GM10248 (cell line): ENCODE data around the gene GET4.

ENCODE experiments used
- CTCF ChIA-PET: fragments of 300-600 bp; sonication (Branson Sonifier 250); formaldehyde crosslinking; extraction: SDS; loops from one replicate; lab custom pipeline; 2021; ENCODE audit warnings: antibody characterized with exemption; lab: Yijun Ruan, JAX
- POLR2A ChIA-PET: fragments of 350-650 bp; sonication (Branson Sonifier 250); formaldehyde crosslinking; extraction: SDS; loops from one replicate; lab custom pipeline; 2020; ENCODE audit warnings: antibody characterized with exemption; lab: Yijun Ruan, JAX
- DNase-seq: peaks from one replicate; pipeline ENCODE4 v3.0.0; 2012; ENCODE audit errors: extremely low spot score
- TF ChIP-seq, protein P1 (sequence below): IDR thresholded peaks from 2 replicates; pipeline ENCODE4 v1.5.1; 2012; ENCODE audit warnings: mild to moderate bottlenecking, low read depth; ENCODE audit errors: extremely low read depth, missing control alignments, control extremely low read depth

The GET4 gene

DNA sequence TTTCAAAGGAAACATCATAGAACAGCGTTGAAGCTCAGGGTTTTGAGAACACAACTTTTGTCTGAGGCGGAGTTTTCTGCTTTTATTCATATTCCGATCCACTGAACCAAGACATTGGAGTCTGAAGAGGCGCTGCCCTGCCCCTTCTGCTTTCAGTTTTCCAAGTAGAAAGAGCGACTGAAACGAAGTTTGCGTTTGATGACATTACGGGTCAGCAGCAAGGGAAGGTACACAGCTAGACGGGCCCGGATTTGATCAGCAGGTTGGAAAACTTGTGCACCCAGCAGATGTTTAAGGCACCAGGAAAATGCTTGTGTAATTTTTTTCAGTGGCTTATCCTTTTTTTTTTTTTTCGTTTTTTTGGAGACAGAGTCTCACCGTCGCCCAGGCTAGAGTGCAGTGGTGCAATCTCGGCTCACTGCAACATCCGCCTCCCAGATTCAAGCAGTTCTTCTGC, 43.4 kb upstream of the GET4 start:
- POLR2A ChIA-PET, result no interaction called here
- TF ChIP-seq, protein P1, sequence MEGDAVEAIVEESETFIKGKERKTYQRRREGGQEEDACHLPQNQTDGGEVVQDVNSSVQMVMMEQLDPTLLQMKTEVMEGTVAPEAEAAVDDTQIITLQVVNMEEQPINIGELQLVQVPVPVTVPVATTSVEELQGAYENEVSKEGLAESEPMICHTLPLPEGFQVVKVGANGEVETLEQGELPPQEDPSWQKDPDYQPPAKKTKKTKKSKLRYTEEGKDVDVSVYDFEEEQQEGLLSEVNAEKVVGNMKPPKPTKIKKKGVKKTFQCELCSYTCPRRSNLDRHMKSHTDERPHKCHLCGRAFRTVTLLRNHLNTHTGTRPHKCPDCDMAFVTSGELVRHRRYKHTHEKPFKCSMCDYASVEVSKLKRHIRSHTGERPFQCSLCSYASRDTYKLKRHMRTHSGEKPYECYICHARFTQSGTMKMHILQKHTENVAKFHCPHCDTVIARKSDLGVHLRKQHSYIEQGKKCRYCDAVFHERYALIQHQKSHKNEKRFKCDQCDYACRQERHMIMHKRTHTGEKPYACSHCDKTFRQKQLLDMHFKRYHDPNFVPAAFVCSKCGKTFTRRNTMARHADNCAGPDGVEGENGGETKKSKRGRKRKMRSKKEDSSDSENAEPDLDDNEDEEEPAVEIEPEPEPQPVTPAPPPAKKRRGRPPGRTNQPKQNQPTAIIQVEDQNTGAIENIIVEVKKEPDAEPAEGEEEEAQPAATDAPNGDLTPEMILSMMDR, result no peak
- CTCF ChIA-PET, result interaction anchor here (0.7 to 1.7 kb wide), 5 partner anchors 10 to 42 kb away, joined by 3 to 4 read pairs (median 4); no protein-coding TSS in a partner anchor

GRCh38 chr7:833601-834258, 42.6 kb upstream of the GET4 start:
- TF ChIP-seq, protein P1, result no peak
- POLR2A ChIA-PET, result no interaction called here
- DNase-seq, result no peak
- CTCF ChIA-PET, result interaction anchor here (0.7 to 1.4 kb wide), 5 partner anchors 11 to 42 kb away, joined by 3 to 4 read pairs (median 3); no protein-coding TSS in a partner anchor

More for the DNA sequence above, 43.4 kb upstream of the GET4 start:
- DNase-seq, result no peak

- ChIA-PET CTCF (interaction anchor here (0.8 to 1.3 kb wide), 3 partner anchors 11 to 39 kb away, joined by 3 to 4 read pairs (median 3); no protein-coding TSS in a partner anchor), POLR2A (no interaction called here)
- TF ChIP-seq, protein P1, result no peak
- DNase-seq, result no peak
These were observed 42.1 kb upstream of the GET4 start for GRCh38 chr7:834277-834676.

DNA sequence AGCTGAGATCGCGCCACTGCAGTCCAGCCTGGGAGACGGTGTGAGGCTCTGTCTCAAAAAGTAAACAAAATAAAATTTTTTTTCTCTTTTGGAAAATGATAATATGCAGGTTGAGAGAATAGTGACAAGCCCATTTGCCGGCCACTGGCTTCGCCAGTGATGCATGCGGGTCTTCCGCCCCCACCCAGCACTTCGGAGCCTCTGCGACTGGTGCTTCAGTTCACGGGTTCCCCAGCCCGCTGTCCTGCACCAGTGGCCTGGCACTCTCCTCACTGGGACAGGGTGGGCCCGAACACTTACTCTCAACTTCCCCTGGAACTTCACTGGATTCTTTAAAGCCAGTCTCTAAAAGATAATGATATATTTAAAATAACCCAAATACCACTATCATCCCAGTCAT, 41.3 kb upstream of the GET4 start:
- ChIA-PET POLR2A (no interaction called here), CTCF (no interaction called here)
- TF ChIP-seq, protein P1, result no peak
- DNase-seq, result no peak

GRCh38 chr7:835485-836401, 40.6 kb upstream of the GET4 start:
- TF ChIP-seq, protein P1, result no peak
- ChIA-PET CTCF (interaction anchor here (0.7 to 3.4 kb wide), 2 partner anchors 22 to 37 kb away, joined by 3 to 17 read pairs; no protein-coding TSS in a partner anchor), POLR2A (no interaction called here)
- DNase-seq, result no peak

DNA sequence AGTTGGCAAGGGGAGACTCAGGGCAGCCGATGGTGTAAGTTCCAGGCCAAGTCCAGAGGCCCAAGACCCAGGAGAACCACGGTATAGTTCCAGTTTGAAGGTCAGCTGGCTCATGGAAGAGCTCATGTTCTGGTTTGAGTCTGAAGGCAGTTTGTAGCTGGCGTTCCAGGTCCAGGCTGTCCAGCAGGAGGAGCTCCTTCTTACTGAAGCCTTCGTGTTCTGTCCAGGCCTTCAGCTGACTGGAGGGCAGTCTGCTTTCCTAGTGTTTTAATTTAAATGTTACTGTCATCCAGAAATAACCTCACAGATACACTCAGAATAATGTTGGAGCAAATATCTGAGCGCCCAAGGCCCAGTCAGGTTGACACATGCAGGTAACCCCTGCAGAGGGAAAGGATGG, 39.9 kb upstream of the GET4 start:
- TF ChIP-seq, protein P1, result peak; percentile 18
- no peak for DNase-seq
- POLR2A ChIA-PET, result no interaction called here
- CTCF ChIA-PET, result interaction anchor here (0.7 to 3.4 kb wide), 4 partner anchors 10 to 50 kb away, joined by 3 to 17 read pairs (median 4); no protein-coding TSS in a partner anchor
